Colon (tissue), 2 donors: ENCODE data around the gene ACAP1.

Source experiments
- FAIRE-seq: peaks from 2 replicates; lab custom pipeline; 2012; peaks lifted over from hg19 to GRCh38; lab: Jason Lieb, UNC
- donor health status: control.
- donor health status: control.

Gene ACAP1

GRCh38 chr17:7389924-7390910, 53.9 kb downstream of the ACAP1 start:
- no peak for FAIRE-seq

- FAIRE-seq, result no peak
Observed at GRCh38 chr17:7391307-7391706, 55.0 kb downstream of the ACAP1 start.

- no peak for FAIRE-seq
Observed at GRCh38 chr17:7392696-7393612, 56.6 kb downstream of the ACAP1 start.

- no peak for FAIRE-seq
Observed at GRCh38 chr17:7393613-7394451, 57.5 kb downstream of the ACAP1 start.

- FAIRE-seq, result no peak
Observed at GRCh38 chr17:7394452-7395191, 58.3 kb downstream of the ACAP1 start, which contains the start of gene PLSCR3. Gene PLSCR3, minus strand, starts transcription at chr17:7394525. Its CDS starts 415 bp downstream, at chr17:7394110.

- no peak for FAIRE-seq
Observed at GRCh38 chr17:7396147-7396546, 59.8 kb downstream of the ACAP1 start.

GRCh38 chr17:7398612-7399011, 62.3 kb downstream of the ACAP1 start:
- no peak for FAIRE-seq
